ENCODE measurements around the gene YWHAG.

DNA sequence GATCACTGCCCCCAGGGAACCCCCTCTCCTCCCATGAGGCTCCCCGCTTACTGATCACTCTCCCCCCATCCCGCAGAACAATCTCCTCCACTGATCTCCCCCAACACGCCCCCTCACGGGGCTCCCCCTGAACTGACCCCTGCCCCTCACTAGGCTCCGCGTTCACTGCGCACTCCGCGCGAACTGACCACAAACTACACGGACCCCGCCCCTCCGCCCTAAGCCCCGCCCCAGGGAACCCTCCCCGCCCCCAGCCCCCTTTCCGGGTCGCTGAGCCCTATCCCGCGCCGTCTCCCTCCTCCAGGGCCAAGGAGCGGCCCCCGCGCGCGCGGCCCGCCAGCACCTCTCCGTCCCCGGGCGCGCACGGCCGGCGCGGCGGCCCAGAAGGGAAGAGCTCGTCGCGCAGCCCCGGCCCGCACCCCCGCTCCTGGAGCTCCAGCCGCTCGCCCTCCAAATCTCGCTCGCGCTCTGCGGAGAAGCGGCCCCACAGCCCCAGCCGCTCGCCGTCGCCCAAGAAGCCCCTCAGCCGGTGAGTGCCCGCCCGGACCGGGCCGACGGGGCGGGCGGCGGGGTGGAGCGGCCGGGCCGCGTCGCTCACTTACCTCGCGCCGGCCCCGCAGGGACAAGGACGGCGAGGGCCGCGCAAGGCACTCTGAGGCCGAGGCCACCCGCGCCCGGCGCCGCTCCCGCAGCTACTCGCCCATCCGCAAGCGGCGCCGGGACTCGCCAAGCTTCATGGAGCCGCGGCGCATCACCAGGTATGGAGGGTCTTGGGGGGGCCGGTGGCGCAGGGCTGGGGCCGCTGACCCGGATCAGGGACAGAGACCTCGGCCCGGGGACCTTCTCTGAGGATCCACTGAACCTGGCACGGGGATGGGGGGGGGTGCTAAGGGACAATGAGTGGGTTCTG lies 76.2 kb downstream of the YWHAG start:
- TF ChIP-seq ZNF549 (CRISPR knock-in tag; IDR thresholded peaks at IDR 0.05) (no peak), HDAC1 (CRISPR knock-in tag; IDR thresholded peaks at IDR 0.05) (no peak), FOXM1 (CRISPR knock-in tag; IDR thresholded peaks at IDR 0.05) (no peak), EP300 (IDR thresholded peaks at IDR 0.05; ENCODE audit: low read depth in 2 of 2, low read length in 2 of 2) (no peak), EP300 (CRISPR knock-in tag; IDR thresholded peaks at IDR 0.05; ENCODE audit: borderline replicate concordance) (no peak), ZNF644 (CRISPR knock-in tag; IDR thresholded peaks at IDR 0.05; ENCODE audit: low read depth) (no peak), SNAI1 (CRISPR knock-in tag; IDR thresholded peaks at IDR 0.05; ENCODE audit: borderline replicate concordance) (no peak), POLR2AphosphoS5 (IDR thresholded peaks at IDR 0.05; ENCODE audit: low read depth, low read length) (no peak), LCORL (IDR thresholded peaks at IDR 0.05) (no peak), LCORL (CRISPR knock-in tag; IDR thresholded peaks at IDR 0.05) (no peak), ATF1 (CRISPR knock-in tag; IDR thresholded peaks at IDR 0.05) (no peak), ZNF569 (CRISPR knock-in tag; IDR thresholded peaks at IDR 0.05; ENCODE audit: borderline replicate concordance) (no peak)
- TF ChIP-seq, protein P1, sequence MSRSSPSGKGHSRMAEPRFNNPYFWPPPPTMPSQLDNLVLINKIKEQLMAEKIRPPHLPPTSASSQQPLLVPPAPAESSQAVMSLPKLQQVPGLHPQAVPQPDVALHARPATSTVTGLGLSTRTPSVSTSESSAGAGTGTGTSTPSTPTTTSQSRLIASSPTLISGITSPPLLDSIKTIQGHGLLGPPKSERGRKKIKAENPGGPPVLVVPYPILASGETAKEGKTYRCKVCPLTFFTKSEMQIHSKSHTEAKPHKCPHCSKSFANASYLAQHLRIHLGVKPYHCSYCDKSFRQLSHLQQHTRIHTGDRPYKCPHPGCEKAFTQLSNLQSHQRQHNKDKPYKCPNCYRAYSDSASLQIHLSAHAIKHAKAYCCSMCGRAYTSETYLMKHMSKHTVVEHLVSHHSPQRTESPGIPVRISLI (CRISPR knock-in tag; IDR thresholded peaks at IDR 0.05; ENCODE audit: borderline replicate concordance) = no peak
- TF ChIP-seq, protein P2, sequence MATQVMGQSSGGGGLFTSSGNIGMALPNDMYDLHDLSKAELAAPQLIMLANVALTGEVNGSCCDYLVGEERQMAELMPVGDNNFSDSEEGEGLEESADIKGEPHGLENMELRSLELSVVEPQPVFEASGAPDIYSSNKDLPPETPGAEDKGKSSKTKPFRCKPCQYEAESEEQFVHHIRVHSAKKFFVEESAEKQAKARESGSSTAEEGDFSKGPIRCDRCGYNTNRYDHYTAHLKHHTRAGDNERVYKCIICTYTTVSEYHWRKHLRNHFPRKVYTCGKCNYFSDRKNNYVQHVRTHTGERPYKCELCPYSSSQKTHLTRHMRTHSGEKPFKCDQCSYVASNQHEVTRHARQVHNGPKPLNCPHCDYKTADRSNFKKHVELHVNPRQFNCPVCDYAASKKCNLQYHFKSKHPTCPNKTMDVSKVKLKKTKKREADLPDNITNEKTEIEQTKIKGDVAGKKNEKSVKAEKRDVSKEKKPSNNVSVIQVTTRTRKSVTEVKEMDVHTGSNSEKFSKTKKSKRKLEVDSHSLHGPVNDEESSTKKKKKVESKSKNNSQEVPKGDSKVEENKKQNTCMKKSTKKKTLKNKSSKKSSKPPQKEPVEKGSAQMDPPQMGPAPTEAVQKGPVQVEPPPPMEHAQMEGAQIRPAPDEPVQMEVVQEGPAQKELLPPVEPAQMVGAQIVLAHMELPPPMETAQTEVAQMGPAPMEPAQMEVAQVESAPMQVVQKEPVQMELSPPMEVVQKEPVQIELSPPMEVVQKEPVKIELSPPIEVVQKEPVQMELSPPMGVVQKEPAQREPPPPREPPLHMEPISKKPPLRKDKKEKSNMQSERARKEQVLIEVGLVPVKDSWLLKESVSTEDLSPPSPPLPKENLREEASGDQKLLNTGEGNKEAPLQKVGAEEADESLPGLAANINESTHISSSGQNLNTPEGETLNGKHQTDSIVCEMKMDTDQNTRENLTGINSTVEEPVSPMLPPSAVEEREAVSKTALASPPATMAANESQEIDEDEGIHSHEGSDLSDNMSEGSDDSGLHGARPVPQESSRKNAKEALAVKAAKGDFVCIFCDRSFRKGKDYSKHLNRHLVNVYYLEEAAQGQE (IDR thresholded peaks at IDR 0.05; ENCODE audit: borderline replicate concordance in 1 of 2, low read depth in 1 of 2, low read length in 2 of 2) = no peak
